GM23248 (cell line): ENCODE results near the gene COL13A1. TPM values are rescaled to one million over a fixed set of nuclear protein-coding genes. Genes with fewer than 3 reads are reported as not detected.

ENCODE experiments used
- DNase-seq: peaks from one replicate; pipeline ENCODE4 v3.0.0-alpha.2; 2015
- H2AFZ ChIP-seq: fragments of 200-600 bp; sonication (generic); 2 replicates; pipeline ENCODE4 v1.6.1; 2016; ENCODE audit warnings: antibody characterized with exemption
- H3F3A ChIP-seq: fragments of 200-600 bp; sonication (generic); 2 replicates; pipeline ENCODE4 v1.6.1; 2016; ENCODE audit warnings: mild to moderate bottlenecking, antibody characterized with exemption, mixed run types; ENCODE audit not compliant: insufficient read depth
- H3K27ac ChIP-seq: fragments of 200-600 bp; sonication (generic); 2 replicates; pipeline ENCODE4 v1.5.1; 2016; ENCODE audit warnings: mild to moderate bottlenecking
- H3K27me3 ChIP-seq: fragments of 200-600 bp; sonication (generic); replicated peaks from 2 replicates; pipeline ENCODE4 v1.6.1; 2016; ENCODE audit warnings: mild to moderate bottlenecking; ENCODE audit not compliant: insufficient read depth
- H3K36me3 ChIP-seq: fragments of 200-600 bp; sonication (generic); 2 replicates; pipeline ENCODE4 v1.6.1; 2016; ENCODE audit warnings: low read depth, mild to moderate bottlenecking
- H3K4me1 ChIP-seq: fragments of 200-600 bp; sonication (generic); 2 replicates; pipeline ENCODE4 v1.6.1; 2016; ENCODE audit warnings: mild to moderate bottlenecking; ENCODE audit not compliant: insufficient read depth
- H3K4me2 ChIP-seq: fragments of 200-600 bp; sonication (generic); one replicate; pipeline ENCODE4 v1.6.1; 2016; ENCODE audit warnings: mild to moderate bottlenecking; ENCODE audit not compliant: unreplicated experiment
- H3K4me3 ChIP-seq: fragments of 200-600 bp; sonication (generic); 2 replicates; pipeline ENCODE4 v1.5.1; 2016; ENCODE audit warnings: mild to moderate bottlenecking
- H3K79me2 ChIP-seq: fragments of 200-600 bp; sonication (generic); 2 replicates; pipeline ENCODE4 v1.6.1; 2016; ENCODE audit warnings: mild to moderate bottlenecking; ENCODE audit not compliant: insufficient read depth
- H3K9ac ChIP-seq: fragments of 200-600 bp; sonication (generic); 2 replicates; pipeline ENCODE4 v1.6.1; 2016; ENCODE audit warnings: mild to moderate bottlenecking
- H3K9me2 ChIP-seq: fragments of 200-600 bp; sonication (generic); 2 replicates; pipeline ENCODE4 v1.6.1; 2016; ENCODE audit warnings: mixed run types, mild to moderate bottlenecking, moderate library complexity; ENCODE audit not compliant: insufficient read depth
- H3K9me3 ChIP-seq: fragments of 200-600 bp; sonication (generic); one replicate; pipeline ENCODE4 v1.6.1; 2017; ENCODE audit warnings: low read depth
- H4K20me1 ChIP-seq: fragments of 200-600 bp; sonication (generic); 2 replicates; pipeline ENCODE4 v1.6.0; 2016; ENCODE audit not compliant: insufficient read depth
- EZH2 ChIP-seq: fragments of 200-600 bp; sonication (generic); IDR thresholded peaks from 2 replicates; pipeline ENCODE4 v1.6.1; 2018; ENCODE audit warnings: antibody characterized with exemption, mild to moderate bottlenecking; ENCODE audit not compliant: insufficient read depth, poor library complexity, severe bottlenecking
- EZH2phosphoT487 ChIP-seq: fragments of 200-600 bp; sonication (generic); IDR thresholded peaks from 2 replicates; pipeline ENCODE4 v1.6.1; 2018; ENCODE audit warnings: antibody characterized with exemption, moderate library complexity, mild to moderate bottlenecking, low read depth; ENCODE audit not compliant: insufficient read depth
- WGBS, 2 experiments: methylation state at CpG; one replicate each; pipeline ENCODE4 v1.1.6; 2015 to 2017; ENCODE audit warnings: low lambda C conversion rate in 2 of 2, low coverage in 1 of 2; ENCODE audit errors: missing lambda C conversion rate in 2 of 2; 5-methylcytosine and 5-hydroxymethylcytosine counted together
- in situ Hi-C: fragments of 300-500 bp; cut with MboI; formaldehyde crosslinking; loops from 2 replicates; pipeline ENCODE4 v1.15.0; 2020
- polyA plus RNA-seq: library from polyadenylated mRNA; unstranded; fragments of >200 nt; fragmentation: Nextera tagmentation; extraction: Ambion mirVana; gene quantifications from 2 replicates; pipeline ENCODE4 v1.2.1, GENCODE V29; 2016
- total RNA-seq: library from RNA; depleted of rRNA; stranded (reverse); fragments of >200 nt; shearing (Covaris generic); gene quantifications from 2 replicates; pipeline ENCODE4 v1.2.3, GENCODE V29; 2014

COL13A1 gene
- total and polyA plus RNA-seq, 2 experiments from 2014 or later, result 12.8 to 17.3 TPM

GRCh38 chr10:69883310-69884023, 81.8 kb downstream of the COL13A1 start:
- Histone ChIP-seq H3F3A (0 out of 2 replicates have a peak, but pooled peaks cover 8% of the 10 kb centered on the region), H3K9me3 (no peaks in the 10 kb centered on the region), H2AFZ (no peak overlapping the region), H3K4me3 (no peak overlapping the region), H3K4me2 (no peak overlapping the region), H4K20me1 (no peaks in the 10 kb centered on the region), H3K9me2 (no peaks in the 10 kb centered on the region), H3K36me3 (no peaks in the 10 kb centered on the region), H3K9ac (no peak overlapping the region), H3K27me3 (no peaks in the 10 kb centered on the region), H3K4me1 (peaks cover 6% of the 10 kb centered on the region; the same call in 1 of the 2 replicates), H3K27ac (0 out of 2 replicates have a peak overlapping the region, but pooled peaks have one; percentile 6), H3K79me2 (no peaks in the 10 kb centered on the region)
- TF ChIP-seq EZH2, result no peak
- no peak for TF ChIP-seq EZH2phosphoT487
- WGBS, 2 experiments, result 57 to 60% methylated on average over 5 of the region's 5 CpGs
- no peak for DNase-seq
- in situ Hi-C loops, result no loop called here

DNA sequence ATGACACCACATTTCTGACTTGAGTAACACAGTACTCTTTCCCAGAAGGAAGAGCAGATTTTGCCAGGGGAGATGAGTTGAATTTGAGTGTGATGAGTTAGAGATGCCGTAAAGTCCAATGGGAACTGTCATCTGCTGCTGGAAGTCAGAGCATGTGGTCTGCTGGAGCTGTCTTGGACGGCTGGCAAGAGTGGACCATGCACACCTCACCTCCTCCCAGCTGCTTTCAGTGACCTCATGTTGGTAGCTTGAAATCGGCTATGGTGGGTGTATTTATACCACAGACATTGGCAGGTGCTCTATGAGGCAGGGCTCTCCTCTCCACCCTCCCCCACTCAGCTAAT, 82.3 kb downstream of the COL13A1 start:
- H3K4me2 ChIP-seq, result no peak overlapping the region
- peaks cover 6% of the 10 kb centered on the region; the same call in 1 of the 2 replicates for H3K4me1 ChIP-seq
- in situ Hi-C loops, result no loop called here
- 29 to 32% methylated on average over 3 of the region's 3 CpGs for WGBS, 2 experiments
- no peak overlapping the region for H3K9ac ChIP-seq
- DNase-seq, result peak; percentile 74
- no peaks in the 10 kb centered on the region for H3K9me2 ChIP-seq
- TF ChIP-seq EZH2phosphoT487 (no peak), EZH2 (no peak)
- H3K27ac ChIP-seq, result 0 out of 2 replicates have a peak overlapping the region, but pooled peaks have one; percentile 6
- no peak overlapping the region for H3K4me3 ChIP-seq
- H2AFZ ChIP-seq, result no peak overlapping the region
- no peaks in the 10 kb centered on the region for H3K27me3 ChIP-seq
- no peaks in the 10 kb centered on the region for H3K36me3 ChIP-seq
- H3F3A ChIP-seq, result 0 out of 2 replicates have a peak, but pooled peaks cover 8% of the 10 kb centered on the region
- no peaks in the 10 kb centered on the region for H3K9me3 ChIP-seq
- H3K79me2 ChIP-seq, result no peaks in the 10 kb centered on the region
- no peaks in the 10 kb centered on the region for H4K20me1 ChIP-seq

DNA sequence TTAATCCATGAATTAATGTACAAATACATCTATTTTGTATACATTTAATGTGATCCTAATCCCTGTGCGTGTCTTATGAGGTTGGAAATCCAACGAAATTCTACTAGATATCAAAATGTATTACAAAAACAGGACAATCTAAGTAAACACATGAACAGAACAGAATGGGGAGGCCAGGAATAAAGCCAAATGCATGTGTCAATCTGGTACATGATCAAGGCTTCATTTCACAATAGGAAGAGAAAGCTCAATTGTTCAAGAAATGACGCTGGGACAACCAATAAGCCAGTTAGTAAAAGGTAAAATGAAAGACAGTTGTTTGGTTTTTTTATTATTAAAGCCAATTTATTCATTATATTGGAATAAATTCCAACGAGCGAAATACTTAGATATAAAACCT, 83.0 kb downstream of the COL13A1 start:
- Histone ChIP-seq H3K4me3 (no peak overlapping the region), H3K36me3 (no peaks in the 10 kb centered on the region), H3K27ac (no peak overlapping the region), H4K20me1 (no peaks in the 10 kb centered on the region), H3K9me2 (no peaks in the 10 kb centered on the region), H3F3A (0 out of 2 replicates have a peak, but pooled peaks cover 8% of the 10 kb centered on the region), H3K4me2 (no peak overlapping the region), H3K79me2 (no peaks in the 10 kb centered on the region), H2AFZ (no peak overlapping the region), H3K9ac (no peak overlapping the region), H3K27me3 (no peaks in the 10 kb centered on the region), H3K4me1 (peaks cover 6% of the 10 kb centered on the region; the same call in 1 of the 2 replicates), H3K9me3 (no peaks in the 10 kb centered on the region)
- 55% methylated on average over 5 of the region's 5 CpGs for WGBS, 2 experiments
- DNase-seq, result no peak
- TF ChIP-seq EZH2, result no peak
- no peak for TF ChIP-seq EZH2phosphoT487
- in situ Hi-C loops, result no loop called here

DNA sequence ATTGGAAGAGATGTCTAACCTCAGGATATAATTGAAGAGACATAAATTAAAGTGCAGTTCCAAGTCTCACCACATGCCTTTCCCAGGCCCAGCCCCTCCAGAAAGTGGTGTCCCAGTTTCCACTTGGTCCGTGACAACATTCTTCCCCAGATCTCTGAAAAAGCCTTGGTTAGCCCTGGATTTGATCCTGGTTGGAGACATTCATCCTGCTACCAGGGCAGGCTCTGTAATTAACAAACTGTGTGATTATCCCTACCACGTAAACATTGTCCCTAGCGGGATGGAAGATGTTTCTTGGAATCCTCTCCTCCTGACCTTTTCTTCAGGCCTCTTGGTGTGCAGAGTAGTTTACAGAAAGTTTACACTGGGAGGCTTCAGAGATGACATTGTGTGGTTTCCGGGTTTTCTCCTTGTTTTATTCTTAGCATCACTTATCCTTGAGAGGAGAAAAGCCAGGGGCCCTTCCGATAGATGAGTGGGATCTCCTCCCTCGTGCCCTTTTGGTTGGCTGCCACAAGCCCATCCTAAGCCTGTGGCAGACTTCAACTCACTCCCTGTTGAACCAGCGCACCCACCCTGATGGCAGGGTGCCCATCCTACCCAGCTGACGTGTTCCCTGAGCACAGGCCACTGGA, 83.8 kb downstream of the COL13A1 start:
- 0 out of 2 replicates have a peak, but pooled peaks cover 8% of the 10 kb centered on the region for H3F3A ChIP-seq
- no peaks in the 10 kb centered on the region for H3K9me3 ChIP-seq
- H3K27ac ChIP-seq, result no peak overlapping the region
- TF ChIP-seq EZH2 (no peak), EZH2phosphoT487 (no peak)
- no peaks in the 10 kb centered on the region for H4K20me1 ChIP-seq
- in situ Hi-C loops, result no loop called here
- no peaks in the 10 kb centered on the region for H3K9me2 ChIP-seq
- 36 to 38% methylated on average over 8 of the region's 8 CpGs for WGBS, 2 experiments
- H3K4me3 ChIP-seq, result no peak overlapping the region
- H3K4me1 ChIP-seq, result peaks cover 6% of the 10 kb centered on the region; the same call in 1 of the 2 replicates
- no peak overlapping the region for H3K4me2 ChIP-seq
- H3K9ac ChIP-seq, result no peak overlapping the region
- DNase-seq, result peak; percentile 49
- no peaks in the 10 kb centered on the region for H3K36me3 ChIP-seq
- no peaks in the 10 kb centered on the region for H3K79me2 ChIP-seq
- H3K27me3 ChIP-seq, result no peaks in the 10 kb centered on the region
- H2AFZ ChIP-seq, result no peak overlapping the region
